Stimulated activated effector memory CD8-positive, alpha-beta T cell treated with anti-CD3 and anti-CD28 coated beads, Interleukin-12 subunit alpha, Interleukin-12 subunit beta, amount 100 ng/mL, for 72 hours (primary cell): ENCODE data around the gene FNIP1.
"Not testable (repeated sequence)": the region's sequence is repeated elsewhere in the genome, so short reads cannot be mapped to it uniquely, and the experiment has no call there.

Experiments used
- ATAC-seq: fragments of 150-1000 bp; cut with Tn5 transposase; 2 replicates; pipeline ENCODE4 v1.10.0; 2021
- DNase-seq, 2 donors: peaks; one replicate each; pipeline ENCODE4 v3.0.0; 2021 to 2022; ENCODE audit warnings: low spot score in 2 of 2
- H3K27ac Mint-ChIP-seq: one replicate; pipeline ENCODE4 v1.8.0; 2022; ENCODE audit warnings: mild to moderate bottlenecking, mixed read lengths
- H3K36me3 Mint-ChIP-seq: one replicate; pipeline ENCODE4 v1.8.0; 2022; ENCODE audit warnings: mild to moderate bottlenecking, mixed read lengths
- H3K4me1 Mint-ChIP-seq: one replicate; pipeline ENCODE4 v1.8.0; 2022; ENCODE audit warnings: mixed read lengths
- H3K4me3 Mint-ChIP-seq: one replicate; pipeline ENCODE4 v1.8.0; 2022; ENCODE audit warnings: mild to moderate bottlenecking, mixed read lengths
- H3K9me3 Mint-ChIP-seq: one replicate; pipeline ENCODE4 v1.8.0; 2022; ENCODE audit warnings: mixed read lengths

Gene FNIP1

DNA sequence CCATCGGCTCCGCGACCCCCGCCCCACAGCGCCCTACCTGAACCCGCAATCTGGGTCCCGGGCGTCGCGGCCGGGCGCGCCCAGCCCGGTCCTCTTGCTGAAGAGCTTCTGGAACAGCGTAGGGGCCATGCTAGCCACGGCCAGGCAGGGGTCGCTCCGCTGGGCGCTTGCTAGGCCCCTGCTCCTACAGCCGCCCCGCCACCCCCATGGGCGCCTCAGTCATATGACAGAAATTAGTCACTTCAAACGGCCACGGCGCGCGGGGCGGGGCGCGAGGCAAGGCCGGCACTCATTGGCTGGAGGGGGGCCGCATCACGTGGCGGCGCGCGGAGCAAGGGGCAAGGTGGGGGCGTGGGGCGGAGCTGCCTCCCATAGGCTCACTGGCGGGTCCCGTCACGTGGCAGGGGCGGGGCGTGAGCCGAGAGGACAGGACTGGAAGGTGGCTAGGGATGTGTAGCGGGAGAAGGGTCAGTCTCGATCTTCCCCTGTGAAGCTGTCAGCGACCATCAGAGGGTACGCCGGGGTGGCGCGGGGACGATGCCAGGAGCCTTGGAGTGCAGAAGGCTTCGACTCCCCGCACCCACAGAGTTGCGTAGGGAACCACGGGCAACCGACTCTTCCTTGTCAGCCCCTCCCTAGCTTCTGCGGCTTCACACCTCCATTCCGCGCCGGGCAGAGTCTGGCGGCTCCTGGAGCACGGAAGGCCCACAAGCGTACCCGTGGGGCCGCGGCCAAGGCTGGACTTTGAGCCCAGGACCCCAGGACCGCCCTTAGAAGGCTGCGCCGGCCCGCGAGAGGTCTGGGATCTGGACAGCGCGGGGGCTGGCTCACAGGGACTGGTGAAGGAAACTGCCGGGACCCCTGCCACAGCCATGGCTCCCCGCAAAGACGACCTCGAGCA lies at the start of gene FNIP1:
Gene FNIP1, minus strand, starts transcription at position 225 of the 901 bp plus-strand sequence. Its CDS starts 96 bp downstream, at position 129.
- DNase-seq (peak; percentile 95 to 99), ATAC-seq (peak; percentile 96)
- Mint-ChIP-seq H3K9me3 (no peaks in the 10 kb centered on the region), H3K36me3 (peaks cover 13% of the 10 kb centered on the region), H3K27ac (peak within 1 kb of the TSS; percentile 96), H3K4me1 (peaks cover 20% of the 10 kb centered on the region), H3K4me3 (peak within 1 kb of the TSS; percentile 92)

DNA sequence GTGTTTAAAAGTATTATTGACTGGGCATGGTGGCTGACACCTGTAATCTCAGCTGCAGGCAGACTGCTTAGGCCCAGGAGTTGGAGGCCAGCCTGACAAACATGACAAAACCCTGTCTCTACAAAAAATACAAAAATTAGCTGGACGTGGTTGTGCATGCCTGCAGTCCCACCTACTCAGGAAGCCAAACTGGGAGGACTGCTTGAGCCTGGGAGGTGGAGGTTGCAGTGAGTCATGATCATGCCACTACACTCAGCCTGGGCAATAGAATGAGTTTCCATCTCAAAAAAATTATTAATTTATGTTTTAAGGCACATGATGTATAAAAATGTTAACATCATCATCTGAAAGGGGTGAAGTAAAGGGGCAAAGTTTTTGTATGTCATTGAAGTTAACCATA lies 49.7 kb upstream of the FNIP1 start:
- Mint-ChIP-seq H3K4me1 (no peaks in the 10 kb centered on the region), H3K4me3 (no peak overlapping the region), H3K36me3 (no peaks in the 10 kb centered on the region), H3K9me3 (peaks cover 28% of the 10 kb centered on the region), H3K27ac (no peak overlapping the region)
- DNase-seq, result no peak
- no peak for ATAC-seq

DNA sequence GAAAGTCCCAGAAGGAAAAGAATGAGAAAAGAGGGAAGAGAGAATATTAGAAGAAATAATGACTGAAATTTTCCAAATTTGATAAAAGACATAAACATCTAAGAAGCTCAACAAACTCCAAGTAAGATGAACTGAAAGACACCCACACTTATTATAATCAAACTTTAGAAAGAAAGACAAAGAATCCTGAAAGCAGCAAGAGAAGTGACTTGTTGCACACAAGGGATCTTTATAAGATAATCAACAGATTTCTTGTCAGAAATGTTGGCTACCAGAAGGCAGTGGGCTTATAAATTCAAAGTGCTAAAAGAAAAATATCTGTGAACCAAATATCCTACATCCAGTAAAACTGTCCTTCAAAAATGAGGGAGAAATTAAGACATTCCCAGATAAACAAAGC lies 49.0 kb upstream of the FNIP1 start:
- ATAC-seq (no peak), DNase-seq (no peak)
- Mint-ChIP-seq H3K4me3 (no peak overlapping the region), H3K36me3 (no peaks in the 10 kb centered on the region), H3K4me1 (no peaks in the 10 kb centered on the region), H3K27ac (no peak overlapping the region), H3K9me3 (peaks cover 28% of the 10 kb centered on the region)

DNA sequence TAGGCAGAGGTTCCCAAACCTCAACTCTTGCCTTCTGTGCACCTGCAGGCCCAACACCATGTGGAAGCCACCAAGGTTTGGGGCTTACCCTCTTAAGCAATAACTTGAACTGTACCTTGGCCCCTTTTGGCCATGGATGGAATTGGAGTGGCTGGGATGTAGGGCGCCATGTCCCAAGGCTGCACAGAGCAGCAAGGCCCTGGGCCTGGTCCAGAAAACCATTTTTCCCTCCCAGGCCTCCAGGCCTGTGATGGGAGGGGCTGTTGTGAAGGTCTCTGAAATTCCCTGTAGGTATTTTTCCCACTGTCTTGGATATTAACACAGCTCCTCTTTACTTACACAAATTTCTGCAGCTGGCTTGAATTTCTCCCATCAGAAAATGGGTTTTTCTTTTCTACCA lies 46.2 kb upstream of the FNIP1 start:
- not testable (repeated sequence) for H3K4me1 Mint-ChIP-seq, H3K27ac Mint-ChIP-seq, DNase-seq, H3K4me3 Mint-ChIP-seq, ATAC-seq, H3K36me3 Mint-ChIP-seq
- H3K9me3 Mint-ChIP-seq, result peaks cover 33% of the 10 kb centered on the region

DNA sequence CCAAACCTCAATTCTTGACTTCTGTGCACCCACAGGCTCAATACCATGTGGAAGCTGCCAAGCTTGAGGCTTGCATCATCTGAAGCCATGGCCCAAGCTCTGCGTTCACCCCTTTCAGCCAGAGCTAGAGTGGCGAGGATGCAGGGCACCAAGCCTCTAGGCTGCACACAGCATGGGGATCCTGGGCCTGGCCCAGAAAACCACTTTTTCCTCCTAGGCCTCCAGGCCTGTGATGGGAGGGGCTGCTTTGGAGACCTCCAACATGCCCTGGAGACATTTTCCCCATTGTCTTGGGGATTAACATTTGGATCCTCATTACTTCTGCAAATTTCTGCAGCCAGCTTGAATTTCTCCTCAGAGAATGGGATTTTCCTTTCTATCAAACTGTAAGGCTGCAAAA lies 35.9 kb upstream of the FNIP1 start:
- H3K4me3 Mint-ChIP-seq, H3K9me3 Mint-ChIP-seq, DNase-seq, ATAC-seq, H3K27ac Mint-ChIP-seq, H3K36me3 Mint-ChIP-seq: not testable (repeated sequence)
- H3K4me1 Mint-ChIP-seq, result peaks cover 10% of the 10 kb centered on the region

DNA sequence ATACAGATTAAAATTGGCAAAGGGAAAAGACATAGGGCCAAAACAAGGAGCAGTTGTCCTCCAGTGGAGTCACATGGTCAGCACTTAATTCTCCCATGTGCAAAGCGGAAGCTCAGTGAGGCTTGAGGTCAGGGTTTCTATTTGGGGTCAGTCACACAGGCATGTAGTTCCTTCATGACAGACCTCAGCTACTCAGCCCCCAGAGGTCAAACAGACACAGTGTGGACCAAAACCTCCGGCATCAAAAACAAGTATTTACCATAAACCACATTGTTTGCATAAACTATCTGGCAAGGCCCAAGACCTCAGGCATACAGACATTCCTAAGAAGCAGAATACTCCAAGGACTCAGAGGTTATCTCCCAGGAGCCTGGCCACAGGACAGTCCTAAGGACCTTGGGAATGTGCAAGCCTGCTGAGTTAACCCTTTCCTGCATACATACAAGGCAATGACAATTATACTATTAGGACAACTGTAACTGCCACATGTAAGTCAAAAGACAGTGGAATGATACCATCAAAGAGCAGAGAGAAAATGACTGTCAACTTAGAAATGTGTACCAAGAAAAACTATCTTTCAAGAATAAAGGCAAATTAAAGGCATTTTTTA lies 28.7 kb upstream of the FNIP1 start:
- no peak overlapping the region for H3K27ac Mint-ChIP-seq
- H3K4me3 Mint-ChIP-seq, result no peak overlapping the region
- DNase-seq (no peak), ATAC-seq (no peak)
- no peaks in the 10 kb centered on the region for H3K9me3 Mint-ChIP-seq
- H3K36me3 Mint-ChIP-seq, result no peaks in the 10 kb centered on the region
- H3K4me1 Mint-ChIP-seq, result peaks cover 6% of the 10 kb centered on the region

DNA sequence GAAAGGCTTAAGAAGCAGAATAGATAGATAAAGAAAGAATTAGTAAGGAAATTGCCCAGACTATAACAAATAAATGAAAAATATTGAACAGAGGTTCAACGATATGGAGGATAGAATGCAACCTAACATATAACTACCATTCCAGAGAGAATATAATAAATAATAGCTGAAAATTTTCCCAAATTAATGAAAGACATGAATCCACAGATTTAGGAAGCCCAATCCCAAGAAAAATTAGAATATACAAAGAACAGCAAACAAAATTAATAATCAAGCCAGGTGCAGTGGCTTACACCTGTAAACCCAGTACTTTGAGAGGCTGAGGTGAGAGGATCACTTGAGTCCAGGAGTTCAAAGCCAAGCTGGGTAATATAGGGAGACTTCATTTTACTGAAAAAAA lies 27.8 kb upstream of the FNIP1 start:
- Mint-ChIP-seq H3K9me3 (no peaks in the 10 kb centered on the region), H3K4me3 (no peak overlapping the region), H3K4me1 (peaks cover 6% of the 10 kb centered on the region), H3K27ac (no peak overlapping the region), H3K36me3 (no peaks in the 10 kb centered on the region)
- ATAC-seq (no peak), DNase-seq (no peak)

DNA sequence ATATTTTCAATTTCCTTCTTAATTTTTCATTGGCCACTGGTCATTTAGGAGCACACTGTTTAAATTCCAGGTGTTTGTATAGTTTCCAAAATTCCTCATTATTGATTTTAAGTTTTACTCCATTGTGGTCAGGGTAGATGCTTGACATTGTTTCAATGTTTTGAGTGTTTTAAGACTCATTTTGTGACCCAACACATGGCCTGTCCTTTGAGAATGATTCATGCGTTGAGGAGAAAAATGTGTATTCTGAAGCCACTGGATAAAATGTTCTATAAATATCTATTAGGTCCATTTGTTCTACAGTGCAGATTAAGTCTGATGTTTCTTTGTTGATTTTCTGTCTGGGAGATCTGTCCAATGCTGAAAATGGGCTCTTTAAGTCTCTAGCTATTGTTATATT lies 24.4 kb upstream of the FNIP1 start:
- H3K27ac Mint-ChIP-seq, result no peak overlapping the region
- H3K9me3 Mint-ChIP-seq, result no peaks in the 10 kb centered on the region
- H3K4me3 Mint-ChIP-seq, result no peak overlapping the region
- H3K36me3 Mint-ChIP-seq, result no peaks in the 10 kb centered on the region
- ATAC-seq (no peak), DNase-seq (no peak)
- peaks cover 7% of the 10 kb centered on the region for H3K4me1 Mint-ChIP-seq

DNA sequence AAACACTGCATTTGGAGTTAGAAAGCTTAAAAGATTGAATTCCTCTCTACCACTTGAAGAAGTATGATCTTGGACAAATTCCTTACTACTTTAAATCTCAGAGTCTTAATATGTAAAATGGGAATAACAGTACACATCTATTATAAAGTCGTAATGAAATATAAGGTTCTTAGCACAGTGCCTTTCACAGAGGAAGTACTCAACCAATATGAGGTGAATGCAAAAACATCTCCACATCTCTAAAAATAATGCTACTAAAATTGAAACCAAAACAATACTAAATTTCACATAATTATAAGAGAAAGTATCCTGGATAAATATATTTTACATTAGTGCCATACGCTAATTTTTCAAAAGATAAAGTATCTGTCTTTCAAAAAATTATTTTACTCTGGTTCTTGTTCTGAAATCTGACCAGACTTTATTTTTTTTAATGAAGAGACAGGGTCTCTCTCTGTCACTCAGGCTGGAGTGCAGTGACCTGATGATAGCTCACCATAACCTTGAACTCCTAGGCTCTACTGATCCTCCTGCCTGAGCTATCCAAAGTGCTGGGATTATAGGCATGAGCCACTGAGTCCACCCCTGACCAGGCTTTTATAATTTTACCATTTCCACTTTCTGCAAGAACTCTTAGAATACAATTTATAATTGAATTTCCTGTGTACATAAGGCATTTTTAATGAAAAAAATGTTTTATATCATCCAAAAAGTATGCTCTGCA lies 21.3 kb upstream of the FNIP1 start:
- no peak overlapping the region for H3K4me3 Mint-ChIP-seq
- H3K36me3 Mint-ChIP-seq, result no peaks in the 10 kb centered on the region
- ATAC-seq (no peak), DNase-seq (no peak)
- H3K9me3 Mint-ChIP-seq, result no peaks in the 10 kb centered on the region
- no peak overlapping the region for H3K27ac Mint-ChIP-seq
- H3K4me1 Mint-ChIP-seq, result peaks cover 7% of the 10 kb centered on the region

DNA sequence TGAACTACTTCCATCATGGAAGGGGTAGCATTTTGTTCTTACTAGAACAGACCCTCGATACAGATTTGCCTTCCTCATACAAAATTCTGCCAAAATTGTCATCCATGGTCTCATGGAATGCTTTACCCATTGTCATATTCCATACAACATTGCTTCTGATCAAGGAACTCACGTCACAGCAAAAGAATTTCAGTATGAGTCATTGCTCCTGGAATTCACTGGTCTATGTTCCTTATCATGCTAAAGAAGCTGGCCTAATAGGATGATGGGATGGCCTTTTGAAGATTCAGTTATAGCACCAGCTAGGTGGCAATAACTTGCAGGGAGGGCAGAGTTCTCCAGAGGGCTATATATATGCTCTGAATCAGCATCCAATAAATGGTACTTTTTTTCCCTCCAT lies 18.2 kb upstream of the FNIP1 start:
- Mint-ChIP-seq H3K4me1 (peaks cover 7% of the 10 kb centered on the region), H3K9me3 (no peaks in the 10 kb centered on the region), H3K36me3 (no peaks in the 10 kb centered on the region), H3K27ac (no peak overlapping the region), H3K4me3 (no peak overlapping the region)
- ATAC-seq, result no peak
- no peak for DNase-seq

DNA sequence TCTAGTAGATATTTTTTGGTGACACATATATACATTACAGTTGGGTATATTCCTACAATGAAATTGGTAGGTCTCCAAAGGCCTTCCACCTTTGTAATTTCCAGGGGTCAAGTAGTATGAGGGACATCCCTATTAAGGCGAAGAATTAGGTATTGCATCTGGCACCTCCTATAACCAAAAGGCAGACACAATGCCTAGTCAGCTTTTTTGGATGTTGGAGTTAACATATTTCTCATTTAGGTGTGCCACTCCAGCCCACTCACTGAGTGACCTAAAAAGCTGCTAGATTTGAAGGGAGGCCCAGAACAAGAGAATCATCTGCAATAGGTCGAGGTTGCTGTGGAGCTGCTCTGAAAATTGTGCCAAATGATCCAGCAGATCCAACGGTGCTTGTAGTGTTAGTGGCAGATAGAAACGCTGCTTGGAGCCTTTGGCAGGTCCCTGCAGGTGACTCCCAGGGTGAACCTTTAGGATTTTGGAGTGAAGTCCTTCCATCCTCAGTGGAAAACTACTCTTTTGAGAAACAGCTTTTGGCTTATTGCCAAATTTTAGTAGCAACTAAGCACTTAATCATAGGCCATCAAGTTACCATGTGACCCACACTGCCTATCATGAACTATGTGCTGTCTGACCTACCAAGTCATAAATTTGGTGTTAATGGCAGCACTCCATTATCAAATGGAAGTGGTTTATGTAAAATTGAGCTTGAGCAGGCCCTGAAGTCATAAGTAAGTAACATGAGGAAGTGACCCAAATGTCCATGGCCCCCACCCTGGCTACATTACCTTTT lies 15.7 kb upstream of the FNIP1 start:
- DNase-seq (no peak), ATAC-seq (no peak)
- H3K27ac Mint-ChIP-seq, result no peak overlapping the region
- no peak overlapping the region for H3K4me3 Mint-ChIP-seq
- no peaks in the 10 kb centered on the region for H3K9me3 Mint-ChIP-seq
- peaks cover 1% of the 10 kb centered on the region for H3K4me1 Mint-ChIP-seq
- H3K36me3 Mint-ChIP-seq, result no peaks in the 10 kb centered on the region

DNA sequence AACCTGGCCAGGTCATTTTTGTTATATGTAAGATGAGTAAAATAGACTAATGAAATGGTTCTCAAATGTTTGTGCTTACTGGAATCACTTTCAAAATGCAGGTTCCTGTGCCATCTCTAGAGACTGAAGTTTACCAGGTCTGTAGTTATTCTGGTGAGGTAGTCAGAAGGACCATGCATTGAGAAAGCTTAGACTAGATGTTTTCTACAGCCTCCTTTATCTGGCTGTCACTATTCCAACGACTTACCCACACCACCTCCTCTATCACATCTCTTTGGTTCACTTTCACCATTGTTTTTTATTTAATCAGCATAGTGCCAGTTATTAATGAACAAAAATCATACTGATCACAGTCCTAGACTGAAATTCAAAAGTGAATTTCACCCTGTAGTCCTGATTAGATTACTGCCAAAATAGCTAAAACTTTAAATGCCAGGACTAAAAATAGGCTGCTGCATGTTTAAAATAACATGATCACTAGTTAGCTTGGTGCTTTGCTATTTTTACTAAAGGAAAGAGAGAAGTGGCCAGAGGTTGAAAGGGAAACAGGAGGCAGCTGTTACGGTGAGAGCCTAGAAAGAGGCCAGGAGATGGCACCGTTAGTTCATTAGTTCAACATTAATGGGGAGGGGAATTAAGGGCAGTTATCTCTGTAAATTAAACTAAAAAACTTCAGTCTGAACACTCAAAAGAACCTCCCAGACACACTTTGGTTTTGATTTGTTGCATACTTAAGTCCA lies 13.9 kb upstream of the FNIP1 start:
- DNase-seq, result no peak
- Mint-ChIP-seq H3K4me1 (no peaks in the 10 kb centered on the region), H3K9me3 (no peaks in the 10 kb centered on the region), H3K36me3 (no peaks in the 10 kb centered on the region), H3K27ac (no peak overlapping the region), H3K4me3 (no peak overlapping the region)
- ATAC-seq, result no peak

DNA sequence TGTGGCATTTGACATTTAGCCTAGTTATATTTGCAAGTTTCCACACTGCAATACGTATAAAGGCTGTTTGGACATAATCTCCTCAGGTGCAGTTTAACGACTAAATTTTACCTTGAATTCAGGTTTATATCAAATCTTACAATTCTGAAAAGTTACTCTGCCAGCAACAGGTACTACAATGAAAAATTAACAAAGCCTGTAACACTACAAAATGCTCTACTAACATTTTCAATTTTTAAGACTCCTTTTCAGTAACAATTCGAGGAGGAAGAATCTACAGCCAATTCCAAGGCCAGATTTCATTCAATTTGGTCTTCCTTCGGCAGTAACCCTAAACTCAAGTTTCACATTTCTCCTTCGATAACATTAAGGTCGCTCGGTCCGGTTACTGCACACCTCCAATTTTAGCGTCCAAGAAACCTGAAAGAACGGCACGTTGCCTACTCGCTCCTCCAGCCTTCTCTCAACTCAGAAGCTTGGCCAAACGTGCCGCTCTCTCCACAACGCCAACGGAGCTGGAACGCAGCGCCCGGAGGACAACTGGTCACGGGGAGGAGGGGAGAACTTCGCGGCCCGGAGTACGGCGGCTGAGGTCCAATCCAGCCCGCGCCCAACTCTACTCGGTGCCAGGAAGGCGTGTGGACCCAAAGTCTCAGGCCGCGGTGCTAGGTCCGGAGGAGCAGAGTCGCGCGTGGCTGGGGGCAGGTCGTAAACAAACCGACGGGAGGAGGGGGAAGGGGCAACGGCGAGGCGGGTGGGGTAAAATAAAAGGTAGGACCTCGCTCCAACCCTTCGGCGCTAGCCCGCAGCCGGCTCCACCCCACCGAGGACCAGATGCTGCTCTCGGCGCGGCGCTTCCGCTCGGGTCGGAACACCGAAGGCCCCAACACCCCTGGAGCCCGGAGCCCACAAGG lies 681 bp downstream of the FNIP1 start:
- ATAC-seq (peak; percentile 35), DNase-seq (peak; percentile 26 to 72)
- Mint-ChIP-seq H3K27ac (peak overlapping the region; percentile 96), H3K36me3 (peaks cover 15% of the 10 kb centered on the region), H3K4me1 (peaks cover 20% of the 10 kb centered on the region), H3K9me3 (no peaks in the 10 kb centered on the region), H3K4me3 (peak overlapping the region; percentile 92)

DNA sequence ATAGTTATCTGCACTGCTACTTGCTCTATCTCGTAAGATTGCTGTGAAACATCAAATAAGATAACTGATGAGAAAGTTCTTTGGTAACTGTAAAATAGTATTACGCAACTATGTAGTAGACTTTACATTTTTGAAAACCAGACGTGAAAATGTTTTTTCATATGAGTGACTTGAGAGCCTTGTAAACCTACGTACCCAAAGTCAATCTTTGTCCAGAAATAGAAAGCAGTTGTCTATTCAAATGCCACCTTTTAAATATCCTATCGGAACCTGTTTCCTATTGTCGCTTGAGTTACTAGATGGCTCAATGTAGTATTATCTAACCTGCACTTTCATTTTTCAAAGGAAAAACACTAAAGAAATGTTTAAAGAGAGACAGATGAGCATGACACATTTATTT lies 1.6 kb downstream of the FNIP1 start:
- H3K27ac Mint-ChIP-seq, result peak overlapping the region; percentile 96
- peaks cover 15% of the 10 kb centered on the region for H3K36me3 Mint-ChIP-seq
- no peak for ATAC-seq
- H3K9me3 Mint-ChIP-seq, result no peaks in the 10 kb centered on the region
- DNase-seq, result no peak
- H3K4me3 Mint-ChIP-seq, result peak overlapping the region; percentile 92
- peaks cover 20% of the 10 kb centered on the region for H3K4me1 Mint-ChIP-seq
